ENCODE data around the gene PLEKHG4B. TPM values are rescaled to one million over a fixed set of nuclear protein-coding genes. Genes with fewer than 3 reads are reported as not detected.

Gene PLEKHG4B
- total RNA-seq, 1 donor from 2014 or later = 0.15 TPM

DNA sequence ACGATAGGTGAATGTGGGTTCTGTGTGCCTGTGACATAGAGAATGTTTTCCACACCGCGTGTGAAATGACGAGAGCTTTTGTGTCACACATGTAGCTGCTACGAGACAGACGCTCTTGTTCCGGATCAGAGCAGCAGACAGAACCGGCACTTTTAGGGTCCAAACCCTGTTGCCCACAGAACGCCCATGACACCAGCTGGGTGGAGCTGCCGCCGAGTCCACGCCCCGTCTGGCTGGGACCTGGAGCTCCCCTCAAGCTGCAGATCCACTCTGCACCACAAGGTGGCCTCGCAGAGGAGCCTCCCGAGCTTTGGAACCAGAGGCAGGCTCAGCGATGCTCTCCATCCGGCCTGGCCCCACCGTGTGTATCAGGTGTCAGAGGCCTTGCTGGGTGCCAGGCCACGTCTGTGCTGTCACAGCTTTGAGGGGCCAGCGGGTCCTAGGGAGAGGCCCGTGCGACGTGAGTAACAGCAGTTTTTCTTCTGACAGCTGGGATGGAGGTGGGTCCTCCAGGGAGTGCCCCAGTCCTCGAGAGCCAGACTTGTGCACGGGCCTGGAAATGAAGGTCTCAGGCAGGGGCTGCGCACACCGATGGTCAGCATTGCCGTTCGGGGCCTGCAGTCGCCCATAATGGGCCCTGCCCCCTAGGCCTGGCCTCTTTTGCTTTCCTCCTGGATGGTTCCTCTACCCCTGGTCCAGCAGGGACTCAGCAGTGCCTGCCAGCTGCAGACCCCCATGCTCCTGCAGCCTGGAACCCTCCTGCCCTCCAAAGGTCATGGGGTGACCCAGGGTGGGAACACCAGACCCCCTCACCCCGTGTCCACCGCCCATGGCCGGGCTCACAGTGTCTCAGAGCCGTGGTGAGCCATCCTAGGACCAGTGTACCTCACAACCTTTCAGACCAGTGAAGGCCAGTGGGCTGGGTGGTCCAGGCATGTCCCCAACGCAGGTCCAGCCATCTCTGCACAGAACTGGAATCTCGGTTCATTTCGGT is 96.8 kb downstream of the PLEKHG4B start:
- peak; percentile 54 for DNase-seq (ENCODE audit: low read depth)

DNA sequence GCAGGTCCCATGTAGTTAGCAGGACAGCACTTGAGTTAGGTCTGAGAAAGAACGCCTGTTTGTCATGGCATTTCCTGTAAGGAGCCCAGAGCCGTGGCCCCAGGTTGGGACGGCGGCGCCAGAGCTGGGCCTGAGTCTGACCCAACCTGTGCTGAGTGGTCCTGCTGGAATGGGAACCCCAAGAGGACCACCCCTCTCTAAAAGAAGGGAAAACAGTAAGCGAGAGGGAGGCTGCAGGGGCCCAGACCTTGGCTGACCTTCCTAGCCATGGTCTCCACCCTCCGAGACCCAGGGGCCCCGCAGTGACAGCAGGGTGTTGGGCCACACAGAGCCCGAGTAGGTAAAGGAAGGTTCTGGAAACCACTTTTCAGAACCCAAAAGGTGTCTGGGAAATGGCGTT is 97.5 kb downstream of the PLEKHG4B start:
- DNase-seq (ENCODE audit: low read depth) = no peak

DNA sequence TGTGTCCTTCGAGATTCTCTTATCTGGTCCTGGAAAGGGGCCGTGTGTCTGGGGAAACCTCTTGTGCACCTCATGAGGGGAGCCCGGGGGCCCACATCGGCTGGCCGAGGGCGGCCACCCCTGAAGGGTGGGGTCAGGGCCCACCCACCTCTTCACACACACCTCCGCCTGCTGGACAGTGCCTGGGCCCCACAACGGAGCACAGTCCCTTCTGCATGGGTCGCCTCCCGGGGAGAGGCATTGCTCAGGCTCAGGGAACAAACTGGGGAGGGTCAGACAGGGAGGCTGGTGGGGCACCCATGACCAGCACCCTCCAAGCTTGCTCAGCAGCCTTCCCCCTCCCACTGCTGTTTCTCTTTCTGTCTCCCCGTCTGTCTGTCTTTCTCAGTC is 98.0 kb downstream of the PLEKHG4B start:
- no peak for DNase-seq (ENCODE audit: low read depth)

DNA sequence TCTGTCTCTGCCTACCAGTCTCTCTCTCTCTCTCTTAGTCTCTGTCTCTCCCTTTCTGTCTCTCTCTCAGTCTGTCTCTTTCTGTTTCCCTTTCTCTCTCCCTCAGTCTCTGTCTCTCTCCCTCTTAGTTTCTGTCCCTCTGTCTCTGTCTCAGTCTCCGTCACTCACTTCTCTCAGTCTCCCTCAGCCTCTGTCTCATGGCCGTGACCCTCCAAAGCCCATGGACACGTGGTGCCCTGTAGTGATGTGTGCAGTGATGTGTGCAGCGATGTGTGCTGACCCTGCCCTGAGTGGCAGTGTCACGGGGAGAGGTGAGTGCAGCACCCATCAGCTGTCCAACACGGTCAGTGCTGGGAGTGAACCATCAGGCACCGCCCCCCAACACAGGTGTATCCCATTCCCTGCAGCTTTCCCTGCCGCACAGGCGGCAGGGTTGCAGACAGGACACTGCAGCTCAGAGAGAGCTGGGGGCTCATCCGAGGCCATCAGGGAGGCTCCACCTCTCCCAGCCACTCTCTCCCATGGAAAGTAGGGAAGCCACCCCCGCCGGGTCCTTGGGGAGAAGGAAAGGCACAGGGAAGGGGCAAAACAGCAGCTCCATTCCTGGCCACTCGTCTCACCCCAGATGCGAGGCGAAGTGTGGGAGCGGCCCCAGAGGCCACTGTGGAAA is 98.5 kb downstream of the PLEKHG4B start:
- no peak for DNase-seq (ENCODE audit: low read depth)

DNA sequence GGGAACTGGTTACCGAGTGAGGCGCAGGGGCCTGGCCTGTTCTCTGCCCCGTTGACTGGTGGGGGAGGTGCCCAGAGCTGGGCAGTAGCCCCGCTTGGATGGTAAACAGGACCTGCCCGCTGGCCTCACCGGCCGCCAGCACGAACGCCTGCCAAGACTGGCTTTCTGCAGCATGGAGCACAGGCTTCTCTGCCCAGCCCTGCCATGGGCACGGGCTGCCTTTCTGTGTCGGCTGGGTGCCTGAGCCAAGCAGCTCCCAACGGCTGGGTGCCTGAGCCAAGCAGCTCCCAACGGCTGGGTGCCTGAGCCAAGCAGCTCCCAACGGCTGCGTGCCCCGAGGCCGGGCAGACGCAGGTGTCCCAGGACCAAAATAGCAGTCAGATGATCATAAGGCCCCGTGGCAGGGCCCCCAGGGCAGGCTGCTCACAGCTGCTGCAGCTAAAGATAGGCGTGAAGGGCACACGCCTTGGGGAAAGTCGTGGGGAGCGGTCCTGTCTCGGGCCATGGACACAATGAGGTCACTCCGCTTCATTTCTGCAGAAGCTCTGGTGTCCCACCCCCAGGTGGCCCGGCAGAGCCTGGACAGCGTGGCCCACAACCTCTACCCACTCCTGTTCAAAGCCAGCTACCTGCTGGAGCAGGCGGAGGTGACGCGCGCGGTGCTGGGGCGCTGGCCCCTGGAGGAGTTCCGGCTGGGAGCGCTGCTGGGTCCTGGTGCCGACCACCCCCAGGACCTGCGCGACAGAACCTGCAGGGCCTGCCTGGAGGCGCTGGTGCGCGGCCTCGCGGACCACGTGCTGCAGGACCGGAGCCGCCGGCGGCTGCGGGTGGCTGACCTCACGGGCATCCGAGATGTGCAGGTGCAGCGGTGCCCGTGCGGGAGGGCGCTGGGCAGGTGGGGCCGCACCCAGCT is 99.3 kb downstream of the PLEKHG4B start, which contains the start of gene LRRC14B:
LRRC14B (plus strand) TSS at position 460 of the 913 bp plus-strand sequence; CDS start at position 504, 44 bp downstream.
- no peak for DNase-seq (ENCODE audit: low read depth)

DNA sequence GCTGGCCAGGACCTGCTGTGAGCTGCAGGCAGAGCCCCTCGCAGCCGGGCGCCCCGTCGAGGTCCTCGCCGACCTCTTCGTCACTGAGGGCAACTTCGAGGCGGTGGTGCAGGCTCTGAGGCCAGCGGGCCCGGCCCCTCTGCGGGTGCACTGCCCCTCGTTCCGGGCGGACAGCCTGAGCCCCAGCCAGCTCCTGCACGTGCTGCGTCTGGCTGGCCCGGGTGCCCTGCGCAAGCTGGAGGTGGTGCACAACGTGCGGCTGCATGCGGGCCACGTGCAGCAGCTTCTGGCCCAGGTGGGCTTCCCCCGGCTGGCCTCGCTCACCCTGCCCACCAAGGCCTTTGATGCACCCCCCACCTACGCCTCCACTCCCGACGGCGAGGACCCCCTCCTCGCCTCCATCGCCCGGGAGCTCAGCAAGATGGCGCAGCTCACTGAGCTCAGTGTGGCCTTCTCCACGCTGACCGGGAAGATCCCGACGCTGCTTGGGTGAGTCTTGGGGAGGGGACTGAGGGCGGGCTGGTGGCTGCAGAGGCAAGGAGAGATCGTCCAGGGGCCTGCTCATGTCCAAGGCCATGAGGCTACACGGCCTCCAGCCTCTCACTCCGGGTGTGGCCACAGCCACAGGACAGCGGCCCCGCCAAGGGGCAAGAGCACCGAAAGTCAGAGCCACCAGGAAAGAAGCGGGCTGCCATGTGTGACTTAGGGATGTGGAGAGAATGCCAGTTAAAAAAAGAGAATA is 100.2 kb downstream of the PLEKHG4B start:
- DNase-seq (ENCODE audit: low read depth) = no peak

DNA sequence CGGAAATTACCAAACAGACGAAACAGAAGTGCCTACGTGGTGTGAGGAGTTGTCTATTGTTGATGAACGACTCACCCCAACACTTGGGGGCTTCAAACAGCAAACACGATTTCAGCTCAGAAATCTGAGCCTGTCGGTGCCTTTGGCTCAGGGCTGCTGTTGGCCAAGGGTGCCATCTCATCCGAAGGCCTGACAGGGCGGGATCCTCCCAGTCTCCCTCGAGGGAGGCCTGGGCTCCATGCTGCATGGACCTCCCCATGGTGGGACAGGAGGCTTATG is 100.7 kb downstream of the PLEKHG4B start:
- no peak for DNase-seq (ENCODE audit: low read depth)

DNA sequence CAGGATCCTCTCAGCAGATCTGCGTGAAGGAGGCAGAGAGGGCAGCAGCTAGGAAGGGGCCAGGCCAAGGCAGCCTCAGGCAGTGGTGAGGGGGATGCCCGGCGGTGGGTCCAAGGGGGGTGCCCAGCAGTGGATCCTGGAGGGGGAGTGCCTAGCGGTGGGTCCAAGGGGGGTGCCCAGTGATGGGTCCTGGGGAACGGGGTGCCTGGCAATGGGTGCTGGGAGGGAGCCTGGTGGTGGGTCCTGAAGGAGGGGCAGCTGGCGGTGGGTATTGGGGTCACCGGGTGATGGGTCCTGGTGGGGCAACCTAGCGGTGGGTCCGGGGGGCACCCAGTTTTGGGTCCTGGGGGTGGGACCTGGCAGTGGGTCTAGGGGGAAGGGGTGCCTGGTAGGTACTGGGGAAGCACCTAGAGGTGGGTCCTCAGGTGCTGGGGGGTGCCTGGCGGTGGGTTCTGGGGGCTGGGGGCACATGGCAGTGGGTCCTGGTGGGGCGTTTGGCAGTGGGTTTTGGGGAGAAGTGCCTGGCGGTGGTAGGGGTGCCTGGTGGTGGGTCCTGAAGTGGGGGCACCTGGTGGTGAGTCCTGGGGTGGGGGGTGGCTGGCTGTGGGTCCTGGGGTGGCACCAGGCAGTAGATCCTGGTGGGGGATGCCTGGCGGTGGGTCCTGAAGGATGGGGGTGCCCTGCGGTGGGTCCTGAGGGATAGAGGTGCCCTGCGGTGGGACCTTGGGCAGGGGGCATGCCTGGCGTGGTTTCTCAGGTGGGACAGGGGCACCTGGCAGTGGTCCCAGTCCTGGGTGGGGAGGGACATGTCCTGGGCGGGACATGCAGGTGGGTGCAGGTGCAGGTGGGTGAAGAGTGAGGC is 101.2 kb downstream of the PLEKHG4B start:
- DNase-seq (ENCODE audit: low read depth) = no peak

DNA sequence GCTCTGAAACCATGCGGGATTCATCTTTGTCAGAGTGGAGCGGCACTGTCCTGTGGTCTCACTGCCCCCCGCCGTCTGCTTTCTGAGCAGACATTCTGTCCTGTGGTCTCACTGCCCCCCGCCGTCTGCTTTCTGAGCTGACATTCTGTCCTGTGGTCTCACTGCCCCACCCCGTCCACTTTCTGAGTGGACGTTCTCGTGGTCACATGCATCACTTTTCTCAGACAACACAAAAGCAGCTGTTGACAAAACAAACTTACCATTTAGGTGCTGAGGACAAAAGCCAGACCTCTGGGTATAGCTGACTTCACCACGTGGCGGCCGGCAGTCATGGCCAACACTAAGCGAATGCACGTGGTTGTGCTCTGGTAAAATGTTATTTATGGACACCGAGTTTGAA is 102.1 kb downstream of the PLEKHG4B start:
- DNase-seq (ENCODE audit: low read depth) = no peak

DNA sequence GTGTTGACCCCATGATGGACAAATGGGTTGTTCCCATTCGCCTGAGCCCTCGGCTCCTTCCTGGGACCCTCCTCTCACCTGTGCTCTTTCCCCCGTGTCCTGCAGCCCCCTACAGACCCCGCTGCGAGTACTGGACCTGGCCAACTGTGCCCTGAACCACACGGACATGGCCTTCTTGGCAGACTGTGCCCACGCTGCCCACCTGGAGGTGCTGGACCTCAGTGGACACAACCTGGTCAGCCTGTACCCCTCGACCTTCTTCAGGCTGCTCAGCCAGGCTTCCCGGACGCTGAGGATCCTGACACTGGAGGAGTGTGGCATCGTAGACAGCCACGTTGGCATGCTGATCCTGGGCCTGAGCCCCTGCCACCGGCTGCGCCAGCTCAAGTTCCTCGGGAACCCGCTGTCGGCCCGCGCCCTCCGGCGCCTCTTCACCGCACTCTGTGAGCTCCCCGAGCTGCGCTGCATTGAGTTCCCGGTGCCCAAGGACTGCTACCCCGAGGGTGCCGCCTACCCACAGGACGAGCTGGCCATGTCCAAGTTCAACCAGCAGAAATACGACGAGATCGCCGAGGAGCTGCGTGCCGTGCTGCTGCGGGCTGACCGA is 102.7 kb downstream of the PLEKHG4B start:
- no peak for DNase-seq (ENCODE audit: low read depth)

DNA sequence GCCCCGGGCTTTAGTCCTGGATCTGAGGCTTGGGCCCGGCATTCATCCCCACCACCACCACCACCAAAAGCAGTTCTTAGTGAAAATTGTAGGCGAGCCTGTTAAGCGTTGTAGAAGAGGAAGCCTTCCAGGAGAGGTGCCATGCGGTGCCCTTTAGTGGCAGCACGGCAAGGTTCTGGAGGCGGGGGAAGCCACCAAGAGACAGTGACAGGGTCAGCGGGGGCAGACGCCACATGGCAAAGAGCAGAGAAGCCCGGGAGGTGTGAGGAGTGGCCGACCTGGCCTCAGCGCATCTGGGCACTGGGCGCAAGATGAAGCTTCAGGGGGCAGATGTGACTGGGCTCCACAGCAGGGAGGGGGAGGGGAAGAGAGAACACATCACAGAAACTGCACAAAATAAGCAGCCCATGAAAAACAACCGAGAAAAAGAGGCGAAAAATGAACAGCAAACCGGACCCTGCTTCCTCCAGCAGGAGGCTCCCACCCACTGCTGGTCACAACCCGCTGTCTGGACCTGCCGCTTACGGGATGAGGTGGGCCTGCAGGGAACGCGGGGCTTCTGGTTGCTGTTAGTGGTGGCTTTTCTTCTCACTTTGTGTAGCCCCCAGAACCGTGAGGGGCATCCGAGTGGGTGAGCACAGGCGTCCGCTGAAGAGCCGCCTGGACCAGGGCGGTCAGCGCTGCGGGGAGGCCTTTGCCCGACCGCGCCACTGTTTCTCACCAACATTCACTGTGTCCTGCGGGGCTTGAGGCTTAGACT is 103.6 kb downstream of the PLEKHG4B start:
- DNase-seq (ENCODE audit: low read depth) = no peak

DNA sequence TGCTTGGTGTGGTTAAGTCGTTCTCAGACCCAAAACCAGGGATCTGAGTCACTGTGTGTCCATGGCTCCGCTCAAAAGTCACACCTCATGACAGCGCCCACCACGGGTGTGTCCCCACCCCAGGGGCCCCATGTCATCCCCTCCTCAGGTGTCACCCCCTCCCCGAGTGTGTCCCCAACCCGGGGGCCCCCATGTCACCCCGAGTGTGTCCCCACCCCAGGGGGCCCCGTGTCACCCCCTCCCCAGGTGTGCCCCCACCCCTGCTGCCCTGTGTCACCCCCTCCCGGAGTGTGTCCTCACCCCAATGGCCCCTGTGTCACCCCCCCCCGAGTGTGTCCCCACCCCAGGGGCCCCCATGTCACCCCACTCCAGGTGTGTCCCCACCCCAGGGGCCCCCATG is 104.4 kb downstream of the PLEKHG4B start:
- no peak for DNase-seq (ENCODE audit: low read depth)

DNA sequence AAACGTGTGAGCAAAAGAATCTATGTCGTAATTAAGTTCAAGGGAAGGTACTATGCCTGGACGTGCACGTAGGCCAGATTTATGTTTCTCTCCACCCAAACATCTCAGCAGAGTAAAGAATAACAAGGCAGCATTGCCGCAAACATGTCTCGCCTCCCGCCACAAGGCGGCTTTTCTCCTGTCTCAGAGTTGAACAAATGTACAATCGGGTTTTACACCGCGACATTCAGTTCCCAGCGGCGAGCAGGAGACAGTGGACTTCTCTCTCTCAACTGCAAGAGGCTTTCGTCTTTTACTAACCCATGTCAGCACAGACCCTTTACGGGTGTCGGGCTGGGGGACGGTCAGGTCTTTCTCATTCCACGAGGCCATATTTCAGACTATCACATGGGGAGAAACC is 105.1 kb downstream of the PLEKHG4B start:
- peak; percentile 32 for DNase-seq (ENCODE audit: low read depth)

DNA sequence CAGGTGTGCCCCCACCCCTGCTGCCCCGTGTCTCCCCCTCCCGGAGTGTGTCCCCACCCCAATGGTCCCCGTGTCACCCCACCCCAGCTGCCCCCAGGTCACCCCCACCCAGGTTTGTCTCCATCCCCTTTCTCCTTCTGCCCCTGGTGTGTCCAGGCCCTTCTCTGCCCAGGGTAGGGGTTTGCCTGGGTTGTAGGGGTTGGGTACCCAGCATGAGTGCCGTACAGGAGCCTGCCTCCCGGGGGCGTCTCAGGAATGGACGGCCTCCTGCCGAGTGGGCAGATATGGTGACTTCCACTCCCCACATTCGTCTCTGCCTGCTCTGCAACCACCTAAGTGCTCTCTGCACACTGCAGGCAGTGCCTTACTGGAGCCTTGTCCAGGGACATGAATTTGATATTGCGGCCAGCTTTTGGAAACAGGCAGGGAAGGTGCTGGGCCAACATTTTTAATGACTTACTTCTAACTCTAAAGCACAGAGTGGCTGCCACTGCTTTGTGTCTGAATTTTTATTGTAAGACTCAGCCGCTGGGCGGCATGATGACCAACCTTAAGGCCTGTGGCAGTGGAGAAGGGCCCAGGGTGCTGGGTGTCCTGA is 106.0 kb downstream of the PLEKHG4B start:
- DNase-seq (ENCODE audit: low read depth) = no peak

DNA sequence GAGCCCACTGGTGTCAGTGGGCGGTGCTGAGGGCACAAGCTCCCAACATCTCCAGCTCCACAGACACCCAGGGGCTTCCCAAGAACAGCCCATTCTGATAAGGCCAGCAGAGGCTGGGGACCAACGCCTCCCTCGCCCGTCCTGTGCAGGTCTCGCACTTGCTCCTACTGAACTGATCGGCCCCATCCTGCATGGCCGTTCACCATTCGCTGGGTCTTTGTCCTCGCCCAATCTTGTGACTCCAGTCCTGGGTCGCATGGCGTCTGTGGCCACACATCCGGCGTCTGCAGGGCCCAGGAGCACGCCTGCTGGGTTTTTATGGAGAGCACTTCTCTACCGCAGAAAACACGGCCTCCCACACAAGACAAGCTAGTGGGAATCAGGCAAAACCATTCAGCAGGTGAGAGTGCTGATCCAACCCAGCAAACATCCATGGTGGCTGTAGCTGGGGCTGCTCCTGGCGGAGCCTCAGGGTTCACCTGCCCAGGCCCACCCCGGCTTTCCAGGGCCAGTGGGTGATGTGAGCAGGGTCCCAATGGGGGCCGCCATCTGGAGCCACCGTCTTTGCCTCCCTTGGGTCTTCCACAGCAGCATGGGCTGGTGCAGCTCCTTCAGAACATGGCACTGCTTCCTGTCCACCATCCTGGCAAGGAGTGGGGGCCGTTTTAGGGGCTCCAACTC is 106.7 kb downstream of the PLEKHG4B start:
- no peak for DNase-seq (ENCODE audit: low read depth)

DNA sequence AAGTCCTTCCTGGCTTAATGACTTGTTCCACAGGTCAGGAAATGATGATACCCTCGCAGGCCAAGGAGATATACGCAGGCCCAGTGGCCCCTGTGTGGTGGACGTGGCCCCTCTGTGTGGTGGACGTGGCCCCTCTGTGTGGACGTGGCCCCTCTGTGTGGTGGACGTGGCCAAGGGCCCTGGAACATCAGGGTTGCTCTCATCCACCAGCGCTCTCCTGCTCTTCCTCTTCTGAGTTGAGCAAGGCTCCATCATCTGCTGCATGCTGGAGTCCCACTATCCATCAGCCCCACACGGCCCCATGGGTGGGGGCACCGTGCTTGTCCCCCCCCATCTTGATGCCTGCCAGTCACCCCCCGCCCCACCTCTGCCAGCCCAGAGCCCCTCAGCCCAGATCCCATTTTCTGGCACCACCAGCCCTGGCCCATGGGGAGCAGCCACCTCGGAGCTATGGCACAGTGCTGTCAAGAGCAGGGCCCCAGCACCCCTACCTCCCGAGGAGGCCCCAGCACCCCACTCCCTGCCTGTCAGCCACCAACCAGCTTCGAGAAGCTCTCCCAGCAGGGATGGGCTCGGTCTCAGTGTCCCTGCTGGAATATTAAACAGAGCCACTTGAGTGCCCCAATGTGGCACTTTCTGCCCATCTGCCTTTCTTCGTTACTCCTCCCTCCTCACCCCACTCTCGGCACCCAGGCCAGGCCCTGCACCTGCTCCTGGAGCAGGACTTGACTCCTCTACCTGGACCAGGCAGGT is 107.4 kb downstream of the PLEKHG4B start:
- DNase-seq (ENCODE audit: low read depth) = no peak

DNA sequence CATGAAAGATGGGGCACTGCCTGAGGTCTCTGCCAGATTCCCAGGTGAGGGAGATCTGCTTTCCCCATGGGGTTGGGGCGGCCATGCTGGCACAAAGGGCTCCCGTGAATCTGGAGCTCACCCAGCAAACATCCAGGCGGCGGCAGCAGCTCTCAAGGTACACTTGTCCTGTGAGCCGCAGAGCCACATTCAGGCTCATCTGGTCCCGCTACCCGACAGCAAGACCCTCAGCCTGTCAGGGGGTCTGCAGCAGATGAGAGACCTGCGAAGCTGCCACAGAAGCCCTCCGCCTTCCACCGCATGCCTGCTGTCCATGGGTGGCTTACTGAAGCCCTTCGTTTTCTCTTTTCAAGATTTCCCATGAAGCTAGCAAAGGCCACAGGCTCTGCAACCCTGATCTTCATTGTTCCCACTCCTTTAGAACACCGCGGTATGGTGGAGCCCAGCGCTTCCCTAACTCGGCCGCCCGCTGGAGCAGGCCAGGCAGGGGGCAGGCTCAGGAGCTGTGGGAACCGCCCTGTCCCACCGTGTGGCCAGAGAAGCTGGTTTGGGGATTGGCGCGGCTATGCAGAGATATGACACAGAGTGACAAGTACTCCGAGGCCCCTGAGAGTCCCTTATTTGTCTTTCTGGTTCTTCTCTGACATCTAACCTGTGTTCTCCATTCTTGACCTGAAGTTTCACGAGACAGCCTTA is 108.1 kb downstream of the PLEKHG4B start:
- no peak for DNase-seq (ENCODE audit: low read depth)
